Measurements from ENCODE around the gene HSF5.

The HSF5 gene

DNA sequence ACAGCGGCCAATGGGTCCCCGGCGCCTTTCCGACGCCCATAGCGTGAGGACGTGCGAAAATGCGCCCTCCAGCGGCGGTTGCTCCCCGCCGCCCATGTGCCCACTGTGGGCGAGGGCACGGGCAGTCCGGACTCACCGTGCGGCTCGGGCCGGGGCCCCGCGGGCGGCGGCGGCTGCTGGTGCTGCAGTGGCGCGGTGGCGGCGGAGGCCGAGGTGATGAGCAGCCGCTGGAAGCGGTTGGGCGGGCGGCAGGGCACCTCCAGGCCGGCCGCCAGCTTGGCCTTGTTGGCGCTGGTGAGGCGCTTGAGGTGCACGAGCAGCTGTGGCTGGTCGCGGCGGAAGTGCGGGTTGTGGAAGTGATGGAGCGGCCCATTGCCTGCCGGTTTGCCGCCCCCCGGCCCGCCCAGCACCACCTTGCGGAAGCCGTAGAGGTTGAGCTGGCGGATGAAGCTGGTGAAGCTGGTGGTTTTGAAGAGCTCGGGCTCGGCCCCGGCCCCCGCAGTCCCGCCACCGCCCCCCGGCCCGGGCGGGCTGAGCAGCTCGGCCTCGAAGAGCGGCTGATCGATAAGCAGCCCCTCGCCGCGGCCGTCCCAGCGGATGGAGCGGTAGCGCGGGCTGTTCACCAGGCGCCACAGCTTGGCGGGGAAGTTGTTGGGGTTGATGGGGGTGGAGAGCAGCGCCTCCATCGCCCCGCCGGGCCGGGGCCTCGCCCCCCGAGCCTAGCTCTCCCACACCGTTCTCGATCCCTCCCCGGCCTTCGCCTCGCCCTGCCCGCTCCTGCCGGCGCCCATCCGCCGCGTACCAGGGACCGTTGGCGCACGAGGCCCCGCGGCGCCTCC is at the start of gene HSF5:
Gene HSF5 (minus strand): TSS at position 820 of the 839 bp plus-strand sequence. CDS start 134 bp downstream, at position 686.
- peak; percentile 40 to 60 (median 53) for DNase-seq (ENCODE audit: low read depth in 2 of 3, low spot score in 1 of 3)

DNA sequence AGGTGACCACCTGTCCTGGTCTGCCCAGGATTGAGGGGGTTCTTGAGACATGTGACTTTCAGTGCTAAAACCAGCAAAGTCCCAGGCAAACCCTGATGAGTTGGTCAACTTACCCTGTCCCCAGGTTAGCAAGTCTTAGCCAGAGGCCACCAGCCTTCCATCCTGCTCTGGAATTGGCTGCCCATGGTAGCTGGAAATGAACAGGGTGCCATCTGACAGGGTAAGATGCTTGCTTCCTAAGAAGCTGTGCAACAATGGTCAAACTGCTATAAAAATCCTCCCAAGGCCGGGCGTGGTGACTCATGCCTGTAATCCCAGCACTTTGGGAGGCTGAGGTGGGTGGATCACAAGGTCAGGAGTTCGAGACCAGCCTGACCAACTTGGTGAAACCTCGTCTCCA is 49.1 kb upstream of the HSF5 start:
- no peak for DNase-seq (ENCODE audit: low read depth in 2 of 3, low spot score in 1 of 3)

DNA sequence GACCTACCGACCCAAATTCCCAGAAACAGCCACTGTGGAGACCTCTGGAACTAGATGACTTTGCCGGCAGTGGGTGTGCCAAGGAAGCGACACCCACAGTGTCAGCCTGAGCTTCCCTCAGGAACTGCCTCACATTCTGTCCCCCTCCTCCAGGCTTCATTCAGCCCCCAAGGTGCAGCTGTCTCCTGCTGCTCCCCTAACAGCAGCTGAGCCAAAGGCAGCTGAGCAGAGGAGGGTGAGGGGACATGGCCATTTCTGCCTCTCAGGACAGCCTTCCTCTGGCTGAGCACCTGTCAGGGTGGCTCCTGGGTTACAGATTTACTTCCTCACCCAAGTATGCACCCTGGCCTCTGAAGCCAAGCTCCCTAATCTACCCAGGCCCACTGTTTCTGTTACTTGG is 48.3 kb upstream of the HSF5 start:
- no peak for DNase-seq (ENCODE audit: low read depth in 2 of 3, low spot score in 1 of 3)

- DNase-seq (ENCODE audit: low read depth in 2 of 3, low spot score in 1 of 3): no peak
Observed at GRCh38 chr17:58535431-58535830, 47.2 kb upstream of the HSF5 start.

DNA sequence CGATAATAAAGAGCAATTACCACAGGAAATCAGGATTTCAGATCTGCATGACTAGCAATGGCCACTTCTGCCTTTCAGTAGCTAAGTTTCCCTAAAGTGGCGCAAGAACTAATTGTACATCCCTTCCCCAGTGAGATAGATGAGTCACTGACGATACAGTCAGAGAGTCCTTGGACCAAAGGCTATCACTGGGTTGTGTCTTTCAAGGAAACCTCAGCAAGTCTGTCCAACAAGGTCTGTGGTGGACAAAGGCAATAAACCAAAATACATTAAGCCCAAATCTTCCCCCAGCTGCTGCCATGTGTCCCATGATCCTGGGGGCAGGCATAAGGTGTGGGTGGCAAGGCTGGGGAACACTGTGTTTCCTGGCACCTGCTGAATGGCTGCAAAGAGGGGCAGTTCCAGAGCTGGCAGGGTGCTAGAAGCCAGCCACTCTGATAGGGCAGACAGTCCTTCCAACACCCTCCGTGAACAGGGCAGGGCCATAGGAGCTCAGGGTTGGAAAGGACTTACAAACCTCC is 46.8 kb upstream of the HSF5 start:
- DNase-seq (ENCODE audit: low read depth in 2 of 3, low spot score in 1 of 3): no peak

GRCh38 chr17:58534331-58534730 is 46.1 kb upstream of the HSF5 start:
- DNase-seq (ENCODE audit: low read depth in 2 of 3, low spot score in 1 of 3): no peak

DNA sequence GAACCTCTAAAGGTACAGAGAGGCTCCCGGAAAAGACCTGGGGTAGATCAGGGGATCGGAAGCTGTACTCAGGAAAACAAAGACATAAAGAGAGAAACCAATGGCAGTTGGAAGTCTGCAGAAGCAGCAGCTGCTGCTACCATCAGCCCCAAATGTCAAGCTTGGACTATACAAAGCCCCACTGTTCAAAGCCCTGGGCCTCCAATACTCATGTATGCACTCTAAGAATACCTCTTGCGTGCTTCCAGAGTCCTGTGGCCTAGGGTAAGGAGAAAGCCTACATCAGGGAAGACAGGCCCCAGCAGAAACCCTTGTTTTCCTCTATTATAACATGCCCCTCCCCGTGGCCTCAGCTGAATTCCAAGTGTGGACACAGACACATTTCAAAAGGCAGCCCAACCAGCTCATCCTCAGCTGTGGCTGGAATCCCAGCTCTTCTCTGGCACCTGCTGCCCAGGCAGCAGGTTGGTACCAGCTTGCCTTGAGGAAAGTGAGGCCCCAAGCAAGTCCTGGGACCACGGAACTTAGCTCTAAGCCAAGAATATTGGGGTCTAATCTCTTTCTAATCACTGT is 45.5 kb upstream of the HSF5 start:
- no peak for DNase-seq (ENCODE audit: low read depth in 2 of 3, low spot score in 1 of 3)

GRCh38 chr17:58532555-58532951 is 44.3 kb upstream of the HSF5 start:
- DNase-seq (ENCODE audit: low read depth in 2 of 3, low spot score in 1 of 3): no peak

- DNase-seq (ENCODE audit: low read depth in 2 of 3, low spot score in 1 of 3): peak in 2 of 3 donors; percentile 30 to 52
Observed at GRCh38 chr17:58531661-58532554, 43.7 kb upstream of the HSF5 start.

GRCh38 chr17:58531122-58531521 is 42.9 kb upstream of the HSF5 start:
- DNase-seq (ENCODE audit: low read depth in 2 of 3, low spot score in 1 of 3): no peak

- no peak for DNase-seq (ENCODE audit: low read depth in 2 of 3, low spot score in 1 of 3)
Observed at GRCh38 chr17:58530655-58531054, 42.4 kb upstream of the HSF5 start.

DNA sequence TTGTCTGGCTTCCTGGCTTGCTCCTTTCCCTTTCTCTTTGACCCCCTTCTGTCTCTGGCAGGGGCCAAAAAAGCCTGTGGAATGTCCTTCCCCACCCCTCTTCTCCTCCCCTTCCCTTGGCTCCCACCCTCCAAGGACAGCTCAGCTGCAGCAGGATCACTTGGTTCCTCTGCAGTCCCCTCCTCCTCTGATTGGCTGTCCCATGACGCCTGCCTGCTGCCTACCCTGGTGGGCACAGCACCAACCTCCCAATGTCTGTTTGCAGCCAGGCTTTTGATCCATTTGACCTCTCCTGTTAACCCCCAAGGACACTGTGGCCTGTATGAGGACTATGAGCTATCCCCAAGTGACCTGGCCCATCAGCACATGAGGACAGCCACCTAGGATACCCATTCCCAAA is 41.1 kb upstream of the HSF5 start:
- no peak for DNase-seq (ENCODE audit: low read depth in 2 of 3, low spot score in 1 of 3)

- DNase-seq (ENCODE audit: low read depth in 2 of 3, low spot score in 1 of 3): no peak
Observed at GRCh38 chr17:58528443-58528842, 40.2 kb upstream of the HSF5 start.

- DNase-seq (ENCODE audit: low read depth in 2 of 3, low spot score in 1 of 3): no peak
Observed at GRCh38 chr17:58527949-58528348, 39.7 kb upstream of the HSF5 start.

DNA sequence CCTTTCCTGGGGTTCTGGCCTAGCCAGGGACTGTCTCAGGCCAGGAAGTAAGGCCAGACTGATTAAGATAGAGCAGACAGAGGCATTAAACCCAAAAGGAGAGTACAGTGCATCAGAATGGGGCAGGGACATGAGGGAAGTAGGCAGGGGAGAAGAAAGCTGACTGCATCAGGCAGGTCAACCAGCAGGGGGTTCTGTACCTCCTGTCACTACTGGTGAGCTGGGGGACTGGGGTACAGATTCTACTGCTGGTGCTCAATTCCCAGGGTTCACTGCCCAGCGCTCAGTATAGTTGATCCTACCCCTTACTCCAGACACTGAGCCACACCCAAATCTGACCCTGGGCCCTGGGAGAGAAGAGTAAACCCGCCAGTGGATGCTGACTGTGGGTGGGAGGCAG is 39.1 kb upstream of the HSF5 start:
- no peak for DNase-seq (ENCODE audit: low read depth in 2 of 3, low spot score in 1 of 3)

DNA sequence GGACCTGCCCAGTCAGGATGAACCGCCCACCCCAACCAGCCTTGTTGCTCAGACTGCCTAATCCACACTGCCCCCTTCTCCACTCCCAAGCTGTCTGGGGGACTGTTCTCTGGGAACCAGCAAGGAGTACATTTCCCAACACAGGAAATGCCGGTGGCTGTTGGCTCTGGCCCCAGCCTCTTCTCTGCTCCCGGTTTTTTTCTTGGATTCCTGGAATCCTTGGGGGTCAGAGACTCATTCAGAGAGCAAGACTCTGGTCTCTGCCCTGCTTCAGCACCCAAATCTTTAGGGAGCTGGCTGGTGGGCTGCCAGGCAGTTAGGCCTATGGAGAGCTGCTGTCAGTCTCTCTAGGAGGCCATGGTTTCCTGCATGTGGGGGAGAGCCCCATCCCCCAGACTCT is 37.0 kb upstream of the HSF5 start:
- no peak for DNase-seq (ENCODE audit: low read depth in 2 of 3, low spot score in 1 of 3)

DNA sequence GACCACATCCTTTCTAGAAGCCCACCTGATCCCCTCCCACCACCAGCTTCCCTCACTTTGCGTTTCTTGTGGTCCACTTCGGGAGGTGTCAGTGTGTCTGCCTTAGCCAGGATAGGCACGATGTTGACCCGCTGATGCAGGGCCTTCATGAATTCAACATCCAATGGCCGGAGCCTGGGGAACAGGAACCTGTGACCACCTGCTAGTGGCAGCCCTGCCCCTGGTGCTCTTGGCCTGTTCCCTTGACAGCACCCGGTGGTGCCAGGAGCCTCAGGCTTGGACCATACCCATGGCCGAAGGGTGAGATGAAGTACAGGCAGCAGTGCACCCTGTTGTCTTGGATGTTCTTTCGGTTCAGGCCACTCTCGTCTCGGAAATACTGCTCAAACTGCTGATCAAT is 33.5 kb upstream of the HSF5 start:
- DNase-seq (ENCODE audit: low read depth in 2 of 3, low spot score in 1 of 3): no peak

DNA sequence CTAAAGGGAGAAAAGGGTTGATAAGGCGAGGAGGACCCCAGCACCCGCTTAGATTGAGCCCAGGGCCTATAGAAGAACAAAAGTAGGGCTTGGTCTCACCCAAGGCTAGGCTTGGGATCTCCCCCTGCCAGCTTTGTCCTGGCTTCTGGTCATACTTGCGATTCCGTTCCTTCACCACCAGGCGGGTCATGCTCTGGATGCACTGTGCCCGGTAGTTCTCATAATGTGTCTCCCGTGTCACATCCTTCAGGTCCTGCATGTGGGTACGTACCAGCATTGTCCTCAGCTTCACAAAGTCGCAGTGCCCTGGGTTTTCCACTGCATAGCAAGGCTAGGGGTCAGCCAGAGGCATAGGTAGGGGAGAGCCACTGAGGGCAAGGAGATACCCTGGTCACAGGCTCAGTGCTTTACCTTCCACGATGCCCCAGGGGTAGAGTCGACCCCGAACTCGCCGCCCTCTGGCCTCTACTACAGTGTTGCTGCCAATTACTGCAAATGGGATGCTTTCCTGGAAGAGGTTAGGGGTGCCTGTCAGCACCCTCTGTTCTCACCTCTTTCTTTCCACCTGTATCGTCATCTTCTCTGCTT is 32.7 kb upstream of the HSF5 start:
- DNase-seq (ENCODE audit: low read depth in 2 of 3, low spot score in 1 of 3): no peak

DNA sequence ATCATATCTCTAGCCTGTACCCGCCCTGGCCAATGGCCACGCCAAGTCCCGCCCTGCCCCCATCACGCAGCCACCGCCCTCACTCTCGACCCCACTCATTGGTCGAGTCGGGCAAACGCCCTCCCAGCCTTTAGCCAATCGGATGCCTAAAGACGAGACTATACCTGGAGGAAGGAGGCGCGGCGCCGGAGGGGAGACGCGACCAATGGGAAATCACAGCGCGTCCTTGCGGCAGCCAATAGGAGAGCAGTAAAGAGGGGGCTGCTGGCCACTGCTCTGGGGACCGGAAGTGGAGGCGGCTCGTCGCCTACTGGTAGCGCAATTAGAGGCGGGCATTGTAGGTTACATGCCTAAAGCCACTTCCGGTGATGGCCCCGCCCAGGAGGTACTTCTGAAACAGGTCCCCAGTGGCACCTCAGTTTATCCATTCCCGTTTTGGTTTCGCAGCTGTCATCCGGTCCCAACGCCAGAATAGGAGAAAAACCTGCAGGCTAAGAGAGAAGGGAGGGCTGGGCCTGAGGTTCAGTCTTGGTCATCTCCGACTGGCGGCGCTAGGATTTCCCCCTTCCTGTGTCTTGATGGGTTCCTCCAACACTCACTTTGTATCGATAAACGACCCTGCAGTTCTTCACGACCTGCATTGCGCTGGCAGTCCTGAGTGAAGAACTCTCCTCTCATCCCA is 29.9 kb upstream of the HSF5 start:
- peak; percentile 97 to 100 (median 99) for DNase-seq (ENCODE audit: low read depth in 2 of 3, low spot score in 1 of 3)

DNA sequence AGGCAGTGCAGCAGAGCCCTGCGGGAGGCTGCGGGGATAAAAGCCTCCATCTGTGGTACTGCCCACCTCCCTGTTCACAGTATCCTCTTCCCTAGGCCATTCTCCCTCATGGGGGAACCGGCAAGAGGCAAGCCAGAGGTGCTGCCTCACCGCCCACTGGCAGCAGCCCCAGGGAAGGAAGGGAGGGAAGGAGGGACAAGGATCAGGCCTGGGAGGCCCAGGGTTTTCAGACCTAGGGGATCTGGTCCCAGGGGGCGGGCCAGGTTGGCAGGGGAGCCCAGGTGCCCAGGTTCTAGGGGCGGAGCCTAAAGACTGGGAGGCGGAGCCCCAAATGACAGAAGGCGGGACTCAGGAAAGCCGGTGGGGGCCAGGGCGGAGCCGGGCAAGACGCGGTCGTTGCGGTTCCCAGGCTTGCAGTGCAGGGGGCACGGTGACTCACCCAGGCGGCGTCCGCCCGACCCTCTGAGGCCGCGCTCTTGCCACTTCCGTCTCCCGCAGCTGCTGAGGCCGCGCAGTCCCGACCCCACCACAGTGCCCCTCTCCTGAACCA is 29.2 kb upstream of the HSF5 start:
- no peak for DNase-seq (ENCODE audit: low read depth in 2 of 3, low spot score in 1 of 3)
